HG02678 (cell line): ENCODE measurements around the gene PRDM4.
"Not testable (repeated sequence)": the region's sequence is repeated elsewhere in the genome, so short reads cannot be mapped to it uniquely, and the experiment has no call there.

Experiments
- ATAC-seq: cut with Tn5 transposase; IDR thresholded peaks from one replicate; pipeline ENCODE4 v1.9.1; 2021; ENCODE audit warnings: mild to moderate bottlenecking, moderate library complexity; ENCODE audit not compliant: unreplicated experiment

PRDM4 gene

DNA sequence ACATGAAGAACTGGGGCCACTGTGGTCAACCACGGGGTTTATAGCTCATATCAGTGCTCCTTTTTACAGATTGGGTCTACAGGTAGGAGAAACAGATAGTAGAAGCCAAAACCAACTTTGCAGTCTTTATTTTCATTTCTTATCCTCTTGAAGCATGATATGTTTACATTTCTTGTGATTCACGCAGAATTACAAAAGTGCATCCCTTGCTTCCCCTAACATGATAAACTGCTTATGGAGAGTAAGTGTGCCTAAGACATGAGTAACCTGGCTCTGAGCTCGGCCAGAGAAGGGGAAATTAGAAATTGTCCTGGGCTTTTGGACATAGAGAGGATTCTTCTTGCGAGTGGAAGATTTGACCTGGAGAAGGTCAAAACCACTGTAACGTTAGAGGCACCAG is 56.9 kb downstream of the PRDM4 start:
- no peak for ATAC-seq

DNA sequence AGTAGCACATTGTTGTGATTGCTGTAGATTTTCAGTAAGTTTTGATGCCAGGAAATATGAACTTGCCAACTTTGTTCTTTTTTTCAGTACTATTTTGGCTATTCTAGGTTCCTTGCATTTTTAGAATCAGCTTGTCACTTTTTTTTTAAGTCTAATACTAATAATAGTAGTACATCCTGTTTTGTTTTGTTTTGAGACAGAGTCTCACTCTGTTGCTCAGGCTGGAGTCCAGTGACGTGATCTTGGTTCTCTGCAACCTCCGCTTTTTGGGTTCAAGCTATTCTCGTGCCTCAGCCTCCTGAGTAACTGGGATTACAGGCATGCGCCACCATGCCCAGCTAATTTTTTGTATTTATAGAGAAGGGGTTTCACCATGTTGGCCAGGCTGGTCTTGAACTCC is 58.8 kb downstream of the PRDM4 start:
- no peak for ATAC-seq

DNA sequence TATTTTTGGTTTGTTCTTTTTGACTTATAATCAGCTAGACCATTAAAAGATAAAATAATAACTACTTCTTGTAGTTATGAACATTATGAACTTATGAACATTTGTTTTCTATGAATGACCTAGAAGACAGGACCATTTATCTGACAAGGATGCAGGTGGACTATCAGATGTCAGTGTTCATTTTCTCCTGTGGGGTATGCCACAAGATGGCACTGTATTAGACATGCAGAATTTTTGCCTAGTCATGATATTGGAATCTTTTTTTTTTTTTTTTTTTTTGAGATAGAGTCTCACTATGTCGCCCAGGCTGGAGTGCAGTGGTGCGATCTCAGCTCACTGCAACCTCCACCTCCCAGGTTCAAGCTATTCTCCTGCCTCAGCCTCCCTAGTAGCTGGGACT is 65.2 kb downstream of the PRDM4 start:
- ATAC-seq = not testable (repeated sequence)

DNA sequence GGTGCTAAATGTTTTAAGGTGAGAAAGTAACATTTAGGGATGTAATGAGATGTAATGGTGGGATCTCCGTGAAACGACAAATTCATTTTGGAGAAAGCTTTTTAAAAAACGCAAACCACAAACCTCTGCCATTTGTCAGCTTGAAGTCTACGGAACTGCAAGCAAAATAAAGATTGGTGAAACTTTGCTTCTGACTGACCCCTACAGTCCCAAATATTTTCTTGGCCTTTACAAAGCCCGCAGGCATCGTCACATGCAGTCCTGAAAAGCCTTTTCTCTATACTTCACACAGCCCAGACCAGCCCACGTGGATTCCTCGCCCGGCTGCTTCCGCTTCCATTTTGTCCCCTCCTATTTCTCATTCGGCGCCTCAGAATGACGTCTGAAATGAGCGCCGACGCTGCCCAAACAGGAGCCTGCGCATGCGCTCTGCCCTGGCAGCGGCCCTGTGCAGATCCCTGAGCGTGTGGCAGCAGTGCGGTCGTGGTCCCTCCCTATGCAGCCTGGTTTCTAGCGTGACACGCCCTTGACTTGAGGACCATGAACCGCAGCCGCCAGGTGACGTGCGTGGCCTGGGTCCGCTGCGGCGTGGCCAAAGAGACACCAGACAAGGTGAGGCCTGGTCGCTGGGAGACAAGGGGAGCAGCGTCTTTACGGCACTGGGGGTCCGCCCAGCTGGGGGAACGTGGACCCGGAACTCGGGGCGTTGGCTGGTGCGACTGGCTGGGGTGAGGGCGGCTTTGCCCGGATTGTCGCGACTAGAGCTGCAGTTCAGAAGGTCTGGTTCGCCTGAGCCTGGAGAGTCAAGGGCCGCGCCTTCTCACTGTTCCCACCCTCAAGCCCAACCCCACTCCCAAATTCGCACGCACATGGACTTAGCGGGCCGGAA is 75.3 kb downstream of the PRDM4 start, which contains the start of gene PWP1:
PWP1 (plus strand) TSS at position 440 of the 889 bp plus-strand sequence; CDS start at position 541, 101 bp downstream.
- peak; percentile 90 for ATAC-seq

DNA sequence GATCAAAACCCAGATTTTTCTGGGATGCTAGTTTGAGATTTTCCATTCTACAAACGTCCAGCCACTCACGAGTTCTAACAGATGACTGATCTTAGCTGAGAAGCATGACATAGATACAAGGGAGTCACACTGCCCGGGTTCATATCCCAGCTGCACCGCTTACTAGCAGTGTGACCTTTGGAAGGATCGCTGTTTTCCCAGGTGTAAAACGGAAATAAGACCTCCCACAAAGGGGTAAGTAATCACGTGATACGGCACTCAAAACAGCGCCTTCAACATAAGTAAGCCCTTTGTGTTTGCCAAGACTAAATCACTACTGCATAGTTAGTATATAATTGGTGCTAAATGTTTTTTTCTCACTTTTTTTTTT is 76.0 kb downstream of the PRDM4 start:
- no peak for ATAC-seq

DNA sequence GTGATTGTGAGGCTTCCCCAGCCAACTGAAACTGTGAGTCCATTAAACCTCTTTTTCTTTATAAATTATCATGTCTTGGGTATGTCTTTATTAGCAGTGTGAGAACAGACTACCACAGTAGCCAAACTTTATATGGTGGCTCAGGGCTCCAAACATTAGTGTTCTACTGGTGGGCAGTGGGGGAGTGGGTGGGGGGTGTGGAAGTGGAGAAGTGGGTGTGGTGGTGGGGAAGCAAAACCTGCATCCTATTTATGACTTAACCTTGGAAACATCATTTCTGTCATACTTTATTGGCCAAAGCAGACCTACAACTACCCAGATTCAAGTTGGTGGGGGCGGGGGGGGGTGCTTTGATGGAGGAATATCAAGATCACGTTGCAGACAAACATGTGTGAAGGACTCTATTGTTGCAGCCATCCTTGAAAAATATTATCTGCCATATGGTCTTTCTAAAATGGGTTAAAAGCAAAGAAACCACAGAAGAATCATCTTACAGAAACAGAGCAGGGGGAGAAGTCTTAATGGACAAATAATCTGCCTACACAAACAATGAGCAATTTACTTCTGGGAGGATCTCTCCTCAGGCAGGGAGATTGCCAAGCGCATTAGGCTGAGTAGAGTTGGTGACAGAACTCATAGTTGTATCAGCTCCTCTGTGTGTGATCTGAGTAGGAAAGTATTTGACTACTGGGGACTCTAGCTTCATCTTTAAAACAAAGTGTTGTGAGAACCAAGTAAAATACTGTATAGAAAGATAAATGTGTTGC is 76.7 kb downstream of the PRDM4 start:
- no peak for ATAC-seq
